Testis (tissue), 3 donors: ENCODE measurements around the gene KDM4C. TPM values are rescaled to one million over a fixed set of nuclear protein-coding genes. Genes with fewer than 3 reads are reported as not detected.

ENCODE experiments used
- DNase-seq: peaks from one replicate; pipeline ENCODE4 v3.0.0-alpha.2; 2019
- H3K27ac ChIP-seq, 2 donors: fragments of 200-600 bp; sonication (generic); one replicate each; pipeline ENCODE4 v1.5.1; 2019
- H3K27me3 ChIP-seq: fragments of 200-600 bp; sonication (generic); one replicate; pipeline ENCODE4 v1.5.1; 2019
- H3K36me3 ChIP-seq: fragments of 200-600 bp; sonication (generic); one replicate; pipeline ENCODE4 v1.5.1; 2017; ENCODE audit warnings: low read depth; ENCODE audit errors: missing control alignments
- H3K4me1 ChIP-seq: fragments of 200-600 bp; sonication (generic); one replicate; pipeline ENCODE4 v1.5.1; 2019
- H3K4me3 ChIP-seq, 2 donors: fragments of 200-600 bp; sonication (generic); one replicate each; pipeline ENCODE4 v1.5.1; 2017 to 2019
- H3K9me3 ChIP-seq: fragments of 200-600 bp; sonication (generic); one replicate; pipeline ENCODE4 v1.5.1; 2017
- CTCF ChIP-seq, 3 experiments: fragments of 450-650 bp in 2 of 3; fragments of 200-600 bp in 1 of 3; sonication (generic) in 1 of 3; IDR thresholded peaks; one replicate each; pipeline ENCODE4 v1.5.1; 2016 to 2019; ENCODE audit warnings: antibody characterized with exemption in 3 of 3, mild to moderate bottlenecking in 2 of 3, moderate library complexity in 1 of 3
- POLR2A ChIP-seq: fragments of 450-650 bp; IDR thresholded peaks from one replicate; pipeline ENCODE4 v1.6.1; 2017; ENCODE audit warnings: antibody characterized with exemption, mild to moderate bottlenecking, moderate library complexity
- whole genome bisulfite sequencing, 2 donors: methylation state at CpG; one replicate each; pipeline ENCODE4 v1.1.5; 2018; 5-methylcytosine and 5-hydroxymethylcytosine counted together
- intact Hi-C: fragments of 100-400 bp; cut with DNase I; formaldehyde crosslinking; loops from one replicate; pipeline ENCODE4 v1.15.1; 2023; ENCODE audit warnings: low total_unique reads
- polyA plus RNA-seq: library from polyadenylated mRNA; stranded (reverse); fragments of 350-450 nt; fragmentation: Illumina TruSeq; extraction: RNeasy Lipid Tissue Mini Kit (QIAGEN cat#74804); gene quantifications from one replicate; pipeline ENCODE4 v1.2.3, GENCODE V29; 2014; ENCODE audit warnings: low read depth, low replicate concordance; ENCODE audit not compliant: insufficient read depth
- total RNA-seq, 2 donors: library from RNA; depleted of rRNA; stranded (reverse); fragments of >200 nt; gene quantifications; one replicate each; pipeline ENCODE4 v1.2.3, GENCODE V29; 2016

Gene KDM4C
- total and polyA plus RNA-seq, 3 donors from 2014 or later, result 16.7 to 58.8 (median 48.8) TPM

GRCh38 chr9:6844267-6844666 is 86.5 kb downstream of the KDM4C start:
- H3K36me3 ChIP-seq, result no peaks in the 10 kb centered on the region
- intact Hi-C loops, result no loop called here
- no peak for DNase-seq
- H3K27ac ChIP-seq, result no peak overlapping the region
- WGBS, 2 donors, result 96 to 97% methylated on average over 4 of the region's 4 CpGs
- no peaks in the 10 kb centered on the region for H3K27me3 ChIP-seq
- no peaks in the 10 kb centered on the region for H3K4me1 ChIP-seq
- H3K9me3 ChIP-seq, result no peaks in the 10 kb centered on the region
- TF ChIP-seq POLR2A (no peak), CTCF (IDR thresholded peaks at IDR 0.05) (no peak)
- no peak overlapping the region for H3K4me3 ChIP-seq

GRCh38 chr9:6845128-6845826 is 87.5 kb downstream of the KDM4C start:
- no peaks in the 10 kb centered on the region for H3K36me3 ChIP-seq
- no peak overlapping the region for H3K4me3 ChIP-seq
- no peak overlapping the region for H3K27ac ChIP-seq
- H3K27me3 ChIP-seq, result no peaks in the 10 kb centered on the region
- no peak for TF ChIP-seq POLR2A
- no peak for TF ChIP-seq CTCF (IDR thresholded peaks at IDR 0.05)
- intact Hi-C loops, result no loop called here
- no peak for DNase-seq
- H3K9me3 ChIP-seq, result no peaks in the 10 kb centered on the region
- WGBS, 2 donors, result 88 to 93% methylated on average over 8 of the region's 8 CpGs
- no peaks in the 10 kb centered on the region for H3K4me1 ChIP-seq

- no peak overlapping the region for H3K27ac ChIP-seq
- TF ChIP-seq CTCF (IDR thresholded peaks at IDR 0.05), result no peak
- TF ChIP-seq POLR2A, result no peak
- intact Hi-C loops, result no loop called here
- no peak overlapping the region for H3K4me3 ChIP-seq
- H3K36me3 ChIP-seq, result no peaks in the 10 kb centered on the region
- DNase-seq, result no peak
- H3K27me3 ChIP-seq, result no peaks in the 10 kb centered on the region
- no peaks in the 10 kb centered on the region for H3K9me3 ChIP-seq
- no peaks in the 10 kb centered on the region for H3K4me1 ChIP-seq
- 61 to 76% methylated on average over 2 of the region's 2 CpGs for WGBS, 2 donors
Measured at GRCh38 chr9:6845880-6846279, 88.1 kb downstream of the KDM4C start.

- peak; percentile 38 for DNase-seq
- Histone ChIP-seq H3K9me3 (no peaks in the 10 kb centered on the region), H3K4me1 (no peaks in the 10 kb centered on the region), H3K27me3 (no peaks in the 10 kb centered on the region), H3K27ac (no peak overlapping the region), H3K4me3 (no peak overlapping the region), H3K36me3 (no peaks in the 10 kb centered on the region)
- no peak for TF ChIP-seq POLR2A
- TF ChIP-seq CTCF (IDR thresholded peaks at IDR 0.05), result no peak
- WGBS, 2 donors, result 85 to 89% methylated on average over 7 of the region's 7 CpGs
- intact Hi-C loops, result no loop called here
Measured at GRCh38 chr9:6852243-6852963, 94.6 kb downstream of the KDM4C start.
